Panc1 (cell line): ENCODE measurements around the gene ADAMTS2.

Source experiments
- POLR2AphosphoS5 ChIP-seq: IDR thresholded peaks from 2 replicates; pipeline ENCODE4 v1.6.1; 2012; ENCODE audit warnings: mild to moderate bottlenecking, low read depth, low read length, moderate library complexity
- TCF7L2 ChIP-seq: IDR thresholded peaks from 2 replicates; pipeline ENCODE4 v1.6.1; 2011; ENCODE audit warnings: mild to moderate bottlenecking, low read depth, low read length, inconsistent platforms
- TF ChIP-seq, protein P1 (sequence below): fragments of 450-650 bp; IDR thresholded peaks from 2 replicates; pipeline ENCODE4 v1.5.1; 2017; ENCODE audit warnings: mild to moderate bottlenecking

DNA sequence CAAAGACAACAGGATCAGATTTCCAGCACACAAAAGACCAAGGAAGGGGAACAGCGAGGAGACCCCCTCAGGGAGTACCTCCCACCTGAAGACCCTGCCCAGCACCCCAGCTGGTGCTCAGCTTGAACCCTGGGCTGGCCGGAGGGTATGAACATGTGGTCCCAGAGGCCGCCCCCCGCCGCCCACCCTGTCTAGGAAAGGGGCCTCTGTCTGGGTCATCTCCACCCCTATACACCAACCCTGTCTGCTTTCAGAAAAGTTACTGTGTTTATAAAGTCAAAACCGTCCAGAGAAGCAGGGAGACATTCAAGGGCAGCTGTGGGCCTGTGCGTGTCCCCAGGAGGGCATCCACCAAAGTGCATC lies 72.2 kb downstream of the ADAMTS2 start:
- TF ChIP-seq TCF7L2 (no peak), POLR2AphosphoS5 (no peak)
- TF ChIP-seq, protein P1, sequence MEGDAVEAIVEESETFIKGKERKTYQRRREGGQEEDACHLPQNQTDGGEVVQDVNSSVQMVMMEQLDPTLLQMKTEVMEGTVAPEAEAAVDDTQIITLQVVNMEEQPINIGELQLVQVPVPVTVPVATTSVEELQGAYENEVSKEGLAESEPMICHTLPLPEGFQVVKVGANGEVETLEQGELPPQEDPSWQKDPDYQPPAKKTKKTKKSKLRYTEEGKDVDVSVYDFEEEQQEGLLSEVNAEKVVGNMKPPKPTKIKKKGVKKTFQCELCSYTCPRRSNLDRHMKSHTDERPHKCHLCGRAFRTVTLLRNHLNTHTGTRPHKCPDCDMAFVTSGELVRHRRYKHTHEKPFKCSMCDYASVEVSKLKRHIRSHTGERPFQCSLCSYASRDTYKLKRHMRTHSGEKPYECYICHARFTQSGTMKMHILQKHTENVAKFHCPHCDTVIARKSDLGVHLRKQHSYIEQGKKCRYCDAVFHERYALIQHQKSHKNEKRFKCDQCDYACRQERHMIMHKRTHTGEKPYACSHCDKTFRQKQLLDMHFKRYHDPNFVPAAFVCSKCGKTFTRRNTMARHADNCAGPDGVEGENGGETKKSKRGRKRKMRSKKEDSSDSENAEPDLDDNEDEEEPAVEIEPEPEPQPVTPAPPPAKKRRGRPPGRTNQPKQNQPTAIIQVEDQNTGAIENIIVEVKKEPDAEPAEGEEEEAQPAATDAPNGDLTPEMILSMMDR = no peak
